ENCODE data around the gene CCPG1. TPM values are rescaled to one million over a fixed set of nuclear protein-coding genes. Genes with fewer than 3 reads are reported as not detected.

CCPG1 gene
- total RNA-seq, 1 experiment from 2014 or later = 8.5 TPM

GRCh38 chr15:55358471-55358870 lies 49.7 kb downstream of the CCPG1 start:
- no peaks in the 10 kb centered on the region for H3K27me3 ChIP-seq (ENCODE audit: insufficient read depth, low read length)
- H3K4me1 ChIP-seq (ENCODE audit: control insufficient read depth in 1 of 2, insufficient read depth in 2 of 2, low read length in 2 of 2) = no peaks in the 10 kb centered on the region
- no peaks in the 10 kb centered on the region for H3K9me3 ChIP-seq (ENCODE audit: control insufficient read depth in 1 of 2, insufficient read depth in 1 of 2, low read depth in 1 of 2, low read length in 2 of 2)
- no peak overlapping the region for H2AFZ ChIP-seq (ENCODE audit: low read depth, low read length, poor library complexity, severe bottlenecking)
- BruUV-seq (replicated peaks) = no TSS peak
- no peaks in the 10 kb centered on the region for H4K20me1 ChIP-seq (ENCODE audit: insufficient read depth)
- RAD21 ChIA-PET (ENCODE audit: low non-redundant PET in 1 of 2, low total read pairs in 2 of 2, uncharacterized antibody in 2 of 2, unreplicated experiment in 2 of 2) = no interaction called here
- TF ChIP-seq EGR1 (IDR thresholded peaks at IDR 0.05; ENCODE audit: low read depth) (no peak), RAD21 (IDR thresholded peaks at IDR 0.05; ENCODE audit: low read depth) (no peak), YY1 (IDR thresholded peaks at IDR 0.05; ENCODE audit: extremely low read depth, insufficient replicate concordance, low read depth, low read length) (no peak), SRF (IDR thresholded peaks at IDR 0.05; ENCODE audit: low read depth) (no peak), CTCF (IDR thresholded peaks at IDR 0.05 in 2 of 3, conservative IDR thresholded peaks at IDR 0.05 in 1 of 3; ENCODE audit: borderline replicate concordance in 1 of 3, insufficient read depth in 1 of 3, low read depth in 2 of 3, low read length in 2 of 3) (no peak), JUND (IDR thresholded peaks at IDR 0.05) (no peak), ZBTB33 (IDR thresholded peaks at IDR 0.05; ENCODE audit: extremely low read depth, insufficient replicate concordance, low read length) (no peak), EZH2phosphoT487 (IDR thresholded peaks at IDR 0.05; ENCODE audit: borderline replicate concordance) (no peak), POLR2AphosphoS5 (IDR thresholded peaks at IDR 0.05; ENCODE audit: low read depth, low read length) (no peak), TCF7L2 (IDR thresholded peaks at IDR 0.05; ENCODE audit: borderline replicate concordance, extremely low read depth, insufficient read depth, insufficient read length) (no peak), EZH2 (IDR thresholded peaks at IDR 0.05) (no peak), ELF1 (IDR thresholded peaks at IDR 0.05; ENCODE audit: borderline replicate concordance, low read depth) (no peak), SIN3A (IDR thresholded peaks at IDR 0.05; ENCODE audit: low read depth) (no peak), CEBPB (IDR thresholded peaks at IDR 0.05; ENCODE audit: low read depth) (no peak)
- TF ChIP-seq, protein P1, sequence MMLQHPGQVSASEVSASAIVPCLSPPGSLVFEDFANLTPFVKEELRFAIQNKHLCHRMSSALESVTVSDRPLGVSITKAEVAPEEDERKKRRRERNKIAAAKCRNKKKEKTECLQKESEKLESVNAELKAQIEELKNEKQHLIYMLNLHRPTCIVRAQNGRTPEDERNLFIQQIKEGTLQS (IDR thresholded peaks at IDR 0.05) = no peak
- TF ChIP-seq, protein P2, sequence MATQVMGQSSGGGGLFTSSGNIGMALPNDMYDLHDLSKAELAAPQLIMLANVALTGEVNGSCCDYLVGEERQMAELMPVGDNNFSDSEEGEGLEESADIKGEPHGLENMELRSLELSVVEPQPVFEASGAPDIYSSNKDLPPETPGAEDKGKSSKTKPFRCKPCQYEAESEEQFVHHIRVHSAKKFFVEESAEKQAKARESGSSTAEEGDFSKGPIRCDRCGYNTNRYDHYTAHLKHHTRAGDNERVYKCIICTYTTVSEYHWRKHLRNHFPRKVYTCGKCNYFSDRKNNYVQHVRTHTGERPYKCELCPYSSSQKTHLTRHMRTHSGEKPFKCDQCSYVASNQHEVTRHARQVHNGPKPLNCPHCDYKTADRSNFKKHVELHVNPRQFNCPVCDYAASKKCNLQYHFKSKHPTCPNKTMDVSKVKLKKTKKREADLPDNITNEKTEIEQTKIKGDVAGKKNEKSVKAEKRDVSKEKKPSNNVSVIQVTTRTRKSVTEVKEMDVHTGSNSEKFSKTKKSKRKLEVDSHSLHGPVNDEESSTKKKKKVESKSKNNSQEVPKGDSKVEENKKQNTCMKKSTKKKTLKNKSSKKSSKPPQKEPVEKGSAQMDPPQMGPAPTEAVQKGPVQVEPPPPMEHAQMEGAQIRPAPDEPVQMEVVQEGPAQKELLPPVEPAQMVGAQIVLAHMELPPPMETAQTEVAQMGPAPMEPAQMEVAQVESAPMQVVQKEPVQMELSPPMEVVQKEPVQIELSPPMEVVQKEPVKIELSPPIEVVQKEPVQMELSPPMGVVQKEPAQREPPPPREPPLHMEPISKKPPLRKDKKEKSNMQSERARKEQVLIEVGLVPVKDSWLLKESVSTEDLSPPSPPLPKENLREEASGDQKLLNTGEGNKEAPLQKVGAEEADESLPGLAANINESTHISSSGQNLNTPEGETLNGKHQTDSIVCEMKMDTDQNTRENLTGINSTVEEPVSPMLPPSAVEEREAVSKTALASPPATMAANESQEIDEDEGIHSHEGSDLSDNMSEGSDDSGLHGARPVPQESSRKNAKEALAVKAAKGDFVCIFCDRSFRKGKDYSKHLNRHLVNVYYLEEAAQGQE (IDR thresholded peaks at IDR 0.05; ENCODE audit: low read depth) = no peak
- POLR2A ChIA-PET = no interaction called here
- ATAC-seq (no peak), DNase-seq (ENCODE audit: low read depth, low spot score) (no peak)
- no peak overlapping the region for H3K4me2 ChIP-seq (ENCODE audit: low read length)
- no peaks in the 10 kb centered on the region for H3K79me2 ChIP-seq (ENCODE audit: insufficient read depth, low read length)
- no peak overlapping the region for H3K27ac ChIP-seq (ENCODE audit: low read depth, low read length)
- H3K9me2 ChIP-seq (ENCODE audit: insufficient read depth) = no peaks in the 10 kb centered on the region
- no peak overlapping the region for H3K9ac ChIP-seq (ENCODE audit: low read length)
- no peaks in the 10 kb centered on the region for H3K36me3 ChIP-seq (ENCODE audit: control insufficient read depth in 1 of 2, insufficient read depth in 2 of 2, low read length in 2 of 2)
- intact Hi-C loops (cut with micrococcal nuclease) = no loop called here
- CTCF ChIA-PET = interaction anchor here (0.8 to 0.9 kb wide), 2 partner anchors 50 to 77 kb away, joined by 3 read pairs; partner anchors contain the start of genes CCPG1 and PIERCE2
- H3K4me3 ChIP-seq (replicated peaks in 1 of 2; ENCODE audit: low read depth in 1 of 2, low read length in 2 of 2) = no peak overlapping the region
